M059J (cell line): ENCODE data around the gene C1QTNF6. TPM values are rescaled to one million over a fixed set of nuclear protein-coding genes. Genes with fewer than 3 reads are reported as not detected.

Source experiments
- DNase-seq: peaks from one replicate; pipeline ENCODE4 v3.0.0-alpha.2; 2012; ENCODE audit warnings: low read depth
- total RNA-seq: library from RNA; depleted of rRNA; stranded (reverse); fragments of >200 nt; shearing (Covaris generic); gene quantifications from 2 replicates; pipeline ENCODE4 v1.2.3, GENCODE V29; 2014

C1QTNF6 gene
- total RNA-seq, 1 experiment from 2014 or later, result 16.5 TPM

DNA sequence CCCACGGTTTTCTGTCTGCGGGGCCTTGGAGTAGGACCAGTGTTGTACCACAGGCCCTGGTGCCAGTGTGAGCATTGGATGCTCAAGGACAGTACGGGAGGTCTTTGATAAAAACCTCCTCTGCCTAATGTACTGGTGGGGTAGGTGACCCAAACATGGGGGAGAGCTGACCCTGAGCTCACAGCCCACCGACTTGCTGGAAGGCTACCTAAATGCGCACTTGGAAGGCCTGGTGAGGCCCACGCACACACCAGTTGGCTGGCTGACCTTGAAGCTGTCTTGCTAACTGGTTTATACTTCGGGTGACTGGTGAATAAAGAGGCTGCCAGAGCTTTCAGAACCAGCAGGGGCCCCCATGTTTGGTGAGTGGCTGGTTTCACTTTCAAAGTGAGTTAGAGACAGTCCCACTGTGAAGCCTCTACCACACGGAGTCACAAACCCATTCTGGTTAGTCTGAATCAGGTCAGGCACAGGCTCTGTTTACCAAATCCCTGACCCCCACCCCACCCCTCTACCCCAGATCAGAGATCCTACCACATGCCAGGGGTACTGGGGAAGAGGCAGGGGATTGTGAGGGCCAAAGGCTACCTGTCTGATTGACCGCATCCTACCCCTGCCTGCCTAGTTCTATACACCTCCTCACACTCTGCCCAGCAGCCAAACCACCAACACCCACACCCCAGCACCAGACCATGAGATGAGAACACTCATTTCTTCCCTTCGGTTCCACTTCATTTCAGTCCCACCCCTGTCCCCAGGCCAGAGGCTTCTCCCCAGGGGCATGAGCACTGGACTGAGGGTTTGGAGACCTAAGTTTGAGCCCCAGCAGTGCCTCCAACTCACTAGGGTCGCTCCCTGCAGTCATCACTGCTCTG is 25.6 kb downstream of the C1QTNF6 start:
- no peak for DNase-seq

- peak; percentile 7 for DNase-seq
Measured at GRCh38 chr22:37161443-37161842, 26.6 kb downstream of the C1QTNF6 start.

DNA sequence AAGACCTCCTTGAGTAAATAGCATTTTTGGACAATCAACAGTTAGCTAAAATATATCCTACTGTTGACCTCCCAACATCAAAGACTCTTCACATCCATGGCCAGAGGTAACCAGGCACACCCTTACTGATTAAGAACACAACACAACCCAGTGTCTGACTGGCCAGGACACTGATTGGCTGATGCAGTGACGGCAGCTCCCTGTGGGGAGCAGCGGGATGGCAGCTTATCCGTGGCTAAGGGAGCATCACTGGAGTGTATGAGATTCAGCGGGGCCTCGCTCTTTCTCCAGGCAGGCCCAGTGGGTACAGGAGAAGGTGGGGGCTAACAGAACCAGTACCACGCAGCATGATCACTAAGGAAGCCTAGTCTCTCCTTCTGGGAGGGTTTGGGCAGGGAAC is 28.0 kb downstream of the C1QTNF6 start:
- DNase-seq, result no peak

GRCh38 chr22:37158963-37159290 is 29.1 kb downstream of the C1QTNF6 start:
- no peak for DNase-seq

DNA sequence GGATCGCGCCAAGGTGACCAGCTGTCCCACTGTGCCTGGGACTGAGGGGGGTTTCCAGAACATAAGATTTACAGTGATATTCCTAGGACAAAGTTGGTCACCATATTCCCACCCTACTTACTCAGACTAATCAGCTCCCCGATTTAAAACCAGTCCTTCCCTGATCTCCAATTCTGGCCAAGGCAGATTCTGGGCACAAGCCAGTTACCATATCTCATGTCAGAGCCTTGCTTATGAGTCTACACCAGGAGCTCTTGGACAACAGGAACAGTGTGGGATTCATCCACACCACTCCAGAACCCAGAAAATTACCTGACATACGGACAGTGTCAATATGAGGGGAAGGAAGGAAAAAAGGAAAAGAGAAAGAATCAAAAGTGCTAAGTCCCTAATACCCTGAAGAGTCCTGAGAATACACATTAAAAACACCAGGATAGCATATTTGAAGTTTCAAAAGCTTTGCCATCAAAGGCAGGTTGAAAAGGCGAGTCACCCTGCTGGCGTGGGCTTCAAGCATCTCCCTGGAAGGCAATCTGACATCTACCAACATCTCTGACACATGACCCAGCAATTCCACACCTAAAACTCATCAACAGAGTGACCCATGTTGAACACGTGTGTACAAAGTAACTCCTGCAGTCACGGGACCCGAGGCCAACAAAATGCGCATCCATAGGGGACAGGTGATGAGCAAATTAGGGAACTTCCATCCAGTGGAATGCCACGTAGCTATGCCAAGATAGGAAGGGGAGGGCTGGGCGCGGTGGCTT is 30.3 kb downstream of the C1QTNF6 start:
- peak; percentile 59 for DNase-seq

- DNase-seq, result no peak
Measured at GRCh38 chr22:37156686-37157435, 31.2 kb downstream of the C1QTNF6 start.

- no peak for DNase-seq
Measured at GRCh38 chr22:37155971-37156370, 32.1 kb downstream of the C1QTNF6 start.

DNA sequence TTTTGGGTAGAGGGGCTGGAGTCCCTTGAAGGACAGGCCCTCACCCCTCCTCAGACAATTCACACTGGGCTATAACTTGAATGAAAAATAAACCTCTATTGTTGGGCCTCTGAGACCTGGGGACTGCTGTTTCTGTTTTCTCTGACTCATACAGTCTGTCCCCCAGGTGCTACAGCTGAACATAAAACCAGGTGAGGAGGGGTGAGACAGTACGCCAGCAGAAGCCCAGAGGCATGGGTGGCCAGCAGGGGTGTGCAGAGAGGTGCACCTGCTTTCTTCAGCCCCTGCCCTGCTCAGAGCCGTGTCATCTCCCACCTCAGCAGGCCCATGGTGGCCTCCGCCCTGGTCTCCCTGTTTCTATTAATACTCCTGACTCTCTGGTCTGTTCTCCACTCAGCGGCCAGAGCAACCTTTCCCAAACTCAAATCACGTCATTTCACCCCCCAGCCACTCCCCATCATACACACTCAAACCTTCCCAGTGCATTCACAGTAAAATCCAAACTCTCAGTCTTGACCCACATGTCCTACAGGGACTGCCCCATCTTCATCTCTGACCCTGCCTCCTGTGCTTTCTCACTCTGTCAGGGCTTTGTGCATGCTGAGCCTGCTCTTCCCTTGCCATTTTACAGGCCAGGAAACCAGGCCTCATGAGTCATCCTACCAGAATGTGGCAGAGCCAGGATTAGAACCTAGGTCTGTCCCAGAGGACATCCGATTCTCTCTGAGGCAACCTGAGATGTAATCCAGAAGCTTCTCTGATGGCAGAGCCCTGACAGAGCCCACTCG is 32.9 kb downstream of the C1QTNF6 start:
- DNase-seq, result peak; percentile 26

GRCh38 chr22:37153901-37154300 is 34.1 kb downstream of the C1QTNF6 start:
- no peak for DNase-seq

DNA sequence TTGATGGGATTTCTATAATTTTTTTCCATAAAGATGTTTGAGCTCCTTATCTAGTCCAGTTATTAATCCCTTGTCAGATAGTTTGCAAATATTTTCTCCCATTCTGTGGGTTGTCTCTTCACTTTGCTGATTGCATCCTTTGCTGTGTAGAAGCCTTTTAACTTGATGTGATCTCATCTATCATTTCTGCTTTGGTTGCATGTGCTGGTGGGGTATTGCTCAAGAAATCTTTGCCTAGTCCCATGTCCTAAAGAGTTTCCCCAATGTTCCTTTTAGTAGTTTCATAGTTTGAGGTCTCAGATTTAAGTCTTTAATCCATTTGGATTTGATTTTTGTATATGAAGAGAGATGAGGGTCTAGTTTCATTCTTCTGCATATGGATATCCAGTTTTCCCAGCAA is 36.6 kb downstream of the C1QTNF6 start:
- DNase-seq, result no peak

- DNase-seq, result no peak
Measured at GRCh38 chr22:37150701-37151100, 37.3 kb downstream of the C1QTNF6 start.

DNA sequence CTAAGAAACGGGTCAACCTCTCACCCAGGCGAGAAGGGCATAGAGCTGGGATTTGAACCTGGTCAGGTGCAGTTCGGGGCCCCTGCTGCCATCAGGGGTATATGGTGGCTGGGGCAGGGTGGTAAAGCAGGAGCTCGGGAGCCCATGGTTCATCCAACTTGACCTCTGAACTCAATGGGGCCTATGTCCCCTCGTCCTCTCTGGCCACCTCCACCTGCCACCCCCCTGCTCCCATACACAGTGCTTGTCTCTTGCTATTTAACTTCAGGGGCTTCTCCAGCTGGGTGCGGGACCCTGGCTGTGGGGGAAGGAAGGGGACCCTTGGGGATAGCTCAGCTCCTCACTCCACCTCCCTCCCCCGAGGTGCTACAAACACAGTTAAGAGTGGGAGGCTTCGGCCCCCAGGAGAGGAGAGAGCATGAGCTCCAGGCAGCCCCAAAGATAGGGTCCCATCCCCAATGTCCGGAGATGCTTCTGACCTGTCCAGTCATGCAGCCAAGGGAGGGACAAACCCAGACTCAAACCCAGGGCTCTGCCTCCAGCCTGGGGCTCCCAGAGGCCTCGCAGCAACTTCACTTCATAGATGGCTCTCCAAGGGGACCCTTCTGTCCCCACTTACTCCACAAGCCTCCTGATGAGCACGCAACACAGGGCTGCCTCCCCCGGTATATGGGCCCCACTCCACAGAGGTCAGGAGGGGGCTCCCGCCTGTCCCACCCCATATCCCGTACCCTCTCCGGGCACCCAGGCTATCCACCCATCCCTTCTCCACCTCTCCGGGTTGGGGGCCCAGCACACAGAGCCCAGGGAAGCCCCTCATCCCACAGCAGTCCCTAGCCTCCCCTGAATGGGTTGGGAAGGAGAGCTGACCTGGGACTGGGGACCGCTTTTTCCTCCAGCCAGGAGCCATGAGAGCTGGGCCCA is 39.0 kb downstream of the C1QTNF6 start:
- no peak for DNase-seq

DNA sequence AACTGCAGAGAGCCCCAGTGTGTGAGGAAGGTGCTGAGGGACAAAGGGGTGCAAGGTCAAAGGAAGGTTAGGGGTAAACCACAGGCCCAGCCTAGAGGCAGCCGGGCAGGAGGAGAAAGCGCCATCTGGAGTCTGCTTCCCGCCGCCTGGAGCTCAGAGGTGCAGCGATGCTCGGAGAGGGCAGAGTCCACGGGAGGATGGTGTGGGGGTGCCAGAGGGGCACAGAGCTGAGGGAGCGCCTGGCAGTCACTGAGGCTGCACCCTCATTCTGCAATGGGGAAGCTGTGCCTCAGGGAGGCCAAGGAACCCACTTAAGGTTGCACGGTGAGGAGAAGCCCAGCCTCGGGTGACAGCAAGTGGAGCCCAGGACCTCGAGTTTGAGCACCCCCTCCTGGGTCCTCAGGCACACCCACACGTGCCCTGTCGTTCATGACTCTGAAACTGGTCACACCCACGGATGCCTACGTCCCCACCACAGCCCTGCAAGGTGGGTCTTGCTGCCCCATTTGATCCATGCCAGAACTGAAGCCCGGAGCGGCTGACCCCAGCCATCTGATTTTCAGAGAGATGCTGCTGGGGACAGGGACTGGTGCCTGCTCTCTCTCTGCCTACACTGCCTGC is 39.9 kb downstream of the C1QTNF6 start:
- no peak for DNase-seq

GRCh38 chr22:37147186-37147990 is 40.7 kb downstream of the C1QTNF6 start:
- DNase-seq, result no peak

GRCh38 chr22:37146507-37147180 is 41.4 kb downstream of the C1QTNF6 start:
- DNase-seq, result no peak

- no peak for DNase-seq
Measured at GRCh38 chr22:37146051-37146385, 42.0 kb downstream of the C1QTNF6 start.

DNA sequence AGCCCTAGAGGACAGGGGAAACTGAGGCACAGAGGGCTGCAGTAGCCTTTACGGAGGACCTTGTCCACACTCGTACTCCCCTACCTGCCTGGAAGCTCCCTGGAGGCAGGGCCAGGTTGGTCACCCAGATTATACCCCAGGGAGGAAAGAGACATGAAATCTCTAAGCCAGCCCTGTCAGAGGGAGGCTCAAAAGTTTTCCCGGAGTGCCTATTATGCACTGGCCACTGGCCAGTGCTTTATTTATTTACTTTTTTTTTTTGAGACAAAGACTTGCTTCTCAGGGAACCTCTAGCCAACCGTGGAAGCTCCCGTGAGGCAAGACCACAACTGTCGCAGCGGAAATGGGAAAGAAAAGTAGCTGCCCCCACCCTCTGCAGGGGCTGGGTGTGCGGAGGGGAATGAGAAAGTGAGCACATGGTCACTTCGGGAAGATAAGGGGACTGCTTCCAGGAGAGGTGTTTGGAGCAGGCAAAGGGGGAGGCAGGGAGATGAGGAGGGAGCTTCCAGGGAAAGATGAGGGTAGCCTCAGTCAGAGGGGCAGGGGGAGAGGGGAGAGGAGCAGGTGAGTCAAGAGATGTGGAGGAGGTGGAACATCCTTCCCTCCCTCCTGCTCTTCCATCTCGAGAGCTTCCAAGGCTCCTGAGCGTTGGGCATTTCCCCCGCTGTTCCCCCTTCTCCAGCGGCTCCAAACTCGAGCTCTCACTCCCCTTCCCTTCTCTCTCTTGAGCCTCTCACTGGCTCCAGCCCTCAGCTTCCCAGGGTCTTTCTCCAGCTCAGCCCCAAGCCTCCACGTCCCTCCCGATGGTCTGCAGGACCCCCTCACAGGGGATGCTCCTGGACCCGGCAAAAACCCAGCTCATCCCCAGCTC is 42.6 kb downstream of the C1QTNF6 start:
- DNase-seq, result peak; percentile 48

GRCh38 chr22:37144180-37144554 is 43.9 kb downstream of the C1QTNF6 start:
- no peak for DNase-seq
